SK-N-SH treated with all-trans-retinoic acid at 6 μM for 48 hours (cell line): Measurements from ENCODE around the gene MPG.

Experiments
- ATAC-seq: fragments of 200-7000 bp; cut with Tn5 transposase; 3 replicates; pipeline ENCODE4 v1.9.1; 2020; ENCODE audit warnings: mild to moderate bottlenecking, moderate library complexity
- CSDC2 ChIP-seq: fragments of 250-450 bp; sonication (Bioruptor Pico); IDR thresholded peaks from 2 replicates; pipeline ENCODE4 v1.5.0; 2020; ENCODE audit warnings: mild to moderate bottlenecking, moderate library complexity
- ESRRG ChIP-seq: fragments of 250-450 bp; sonication (Bioruptor Pico); IDR thresholded peaks from 2 replicates; pipeline ENCODE4 v1.6.1; 2021; ENCODE audit warnings: mild to moderate bottlenecking
- GLIS3 ChIP-seq: fragments of 250-450 bp; sonication (Bioruptor Pico); IDR thresholded peaks from 2 replicates; pipeline ENCODE4 v1.5.0; 2020; ENCODE audit warnings: mild to moderate bottlenecking, moderate library complexity
- ISL1 ChIP-seq: fragments of 250-450 bp; sonication (Bioruptor Pico); IDR thresholded peaks from 2 replicates; pipeline ENCODE4 v2.1.2; 2022; ENCODE audit warnings: mild to moderate bottlenecking, moderate library complexity
- PPARA ChIP-seq: fragments of 250-450 bp; sonication (Bioruptor Pico); IDR thresholded peaks from 2 replicates; pipeline ENCODE4 v1.5.0; 2020; ENCODE audit warnings: mild to moderate bottlenecking, borderline replicate concordance
- SNAI2 ChIP-seq: fragments of 250-450 bp; sonication (Bioruptor Pico); IDR thresholded peaks from 2 replicates; pipeline ENCODE4 v1.5.0; 2020; ENCODE audit warnings: mild to moderate bottlenecking, moderate library complexity
- TCF4 ChIP-seq: fragments of 250-450 bp; sonication (Bioruptor Pico); IDR thresholded peaks from 2 replicates; pipeline ENCODE4 v1.8.0; 2021; ENCODE audit warnings: mild to moderate bottlenecking, moderate library complexity, borderline replicate concordance
- TOX ChIP-seq: fragments of 250-450 bp; sonication (Bioruptor Pico); IDR thresholded peaks from 2 replicates; pipeline ENCODE4 v1.8.0; 2021; ENCODE audit warnings: mild to moderate bottlenecking, moderate library complexity, borderline replicate concordance
- TSHZ2 ChIP-seq: fragments of 250-450 bp; sonication (Bioruptor Pico); IDR thresholded peaks from 2 replicates; pipeline ENCODE4 v1.5.0; 2020; ENCODE audit warnings: mild to moderate bottlenecking, moderate library complexity
- ZNF565 ChIP-seq: fragments of 450-650 bp; formaldehyde crosslinking; conservative IDR thresholded peaks from 2 replicates; pipeline ENCODE4 v1.5.0; 2020; ENCODE audit warnings: low read depth, mild to moderate bottlenecking, moderate library complexity
- ZNF70 ChIP-seq: fragments of 450-650 bp; formaldehyde crosslinking; IDR thresholded peaks from 2 replicates; pipeline ENCODE4 v1.5.0; 2020; ENCODE audit warnings: mild to moderate bottlenecking, moderate library complexity
- ZNF8 ChIP-seq: fragments of 450-650 bp; formaldehyde crosslinking; IDR thresholded peaks from 2 replicates; pipeline ENCODE4 v1.5.0; 2020; ENCODE audit warnings: mild to moderate bottlenecking, moderate library complexity
- TF ChIP-seq, protein P1 (sequence below): fragments of 250-450 bp; sonication (Bioruptor Pico); IDR thresholded peaks from 2 replicates; pipeline ENCODE4 v1.5.1; 2020; ENCODE audit warnings: low read depth, mild to moderate bottlenecking, moderate library complexity
- TF ChIP-seq, protein P2 (sequence below): fragments of 250-450 bp; sonication (Bioruptor Pico); IDR thresholded peaks from 2 replicates; pipeline ENCODE4 v1.5.1; 2021; ENCODE audit warnings: mild to moderate bottlenecking, moderate library complexity

MPG gene

DNA sequence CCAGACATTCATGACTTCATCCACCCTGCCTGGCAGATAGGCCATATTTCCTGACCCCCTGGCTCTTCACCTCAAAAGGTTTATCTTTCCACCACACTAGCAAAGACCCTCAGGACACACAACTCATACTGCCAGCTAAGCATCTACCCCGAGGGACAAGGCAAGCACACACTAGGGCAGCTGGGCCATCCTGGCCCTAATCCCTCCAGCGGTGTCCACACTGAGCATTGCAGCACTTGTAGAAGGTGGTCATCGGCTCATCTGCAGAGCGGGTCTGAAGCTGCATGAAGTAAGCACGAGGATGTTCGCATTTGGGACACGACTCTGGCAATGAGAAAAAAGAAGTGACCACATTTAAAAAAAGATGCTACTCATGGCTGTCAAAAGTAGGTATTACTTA is 30.8 kb upstream of the MPG start (continued):
- no peak for TF ChIP-seq ZNF565 (CRISPR knock-in tag)

GRCh38 chr16:50769-51591 is 27.0 kb upstream of the MPG start:
- TF ChIP-seq ZNF8, result no peak
- TF ChIP-seq, protein P1, sequence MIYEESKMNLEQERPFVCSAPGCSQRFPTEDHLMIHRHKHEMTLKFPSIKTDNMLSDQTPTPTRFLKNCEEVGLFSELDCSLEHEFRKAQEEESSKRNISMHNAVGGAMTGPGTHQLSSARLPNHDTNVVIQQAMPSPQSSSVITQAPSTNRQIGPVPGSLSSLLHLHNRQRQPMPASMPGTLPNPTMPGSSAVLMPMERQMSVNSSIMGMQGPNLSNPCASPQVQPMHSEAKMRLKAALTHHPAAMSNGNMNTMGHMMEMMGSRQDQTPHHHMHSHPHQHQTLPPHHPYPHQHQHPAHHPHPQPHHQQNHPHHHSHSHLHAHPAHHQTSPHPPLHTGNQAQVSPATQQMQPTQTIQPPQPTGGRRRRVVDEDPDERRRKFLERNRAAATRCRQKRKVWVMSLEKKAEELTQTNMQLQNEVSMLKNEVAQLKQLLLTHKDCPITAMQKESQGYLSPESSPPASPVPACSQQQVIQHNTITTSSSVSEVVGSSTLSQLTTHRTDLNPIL (CRISPR knock-in tag), result no peak
- TF ChIP-seq GLIS3 (CRISPR knock-in tag), result no peak
- TF ChIP-seq CSDC2, result no peak
- TF ChIP-seq, all 23 proteins: peak for 0
- ATAC-seq, result no peak

GRCh38 chr16:53346-54236 is 24.4 kb upstream of the MPG start, which contains the start of the genes POLR3K and SNRNP25:
Gene POLR3K (minus strand): TSS chr16:53608. CDS start chr16:53586, 22 bp downstream.
Gene SNRNP25 (plus strand): TSS chr16:53828. CDS start chr16:54017, 189 bp downstream.
- ATAC-seq, result peak; percentile 97

GRCh38 chr16:54237-54581 is 23.8 kb upstream of the MPG start:
- TF ChIP-seq ZNF565 (CRISPR knock-in tag), result no peak
- TF ChIP-seq, protein P1 (CRISPR knock-in tag), result no peak
- no peak for TF ChIP-seq ESRRG (CRISPR knock-in tag)
- no peak for TF ChIP-seq ZNF70 (CRISPR knock-in tag)
- no peak for ATAC-seq

More at GRCh38 chr16:53346-54236, 24.4 kb upstream of the MPG start, which contains the start of the genes POLR3K and SNRNP25:
- TF ChIP-seq TSHZ2 (CRISPR knock-in tag) (no peak), ZNF70 (CRISPR knock-in tag) (no peak), PPARA (CRISPR knock-in tag) (no peak), CSDC2 (no peak), SNAI2 (CRISPR knock-in tag) (no peak)
- TF ChIP-seq, protein P2, sequence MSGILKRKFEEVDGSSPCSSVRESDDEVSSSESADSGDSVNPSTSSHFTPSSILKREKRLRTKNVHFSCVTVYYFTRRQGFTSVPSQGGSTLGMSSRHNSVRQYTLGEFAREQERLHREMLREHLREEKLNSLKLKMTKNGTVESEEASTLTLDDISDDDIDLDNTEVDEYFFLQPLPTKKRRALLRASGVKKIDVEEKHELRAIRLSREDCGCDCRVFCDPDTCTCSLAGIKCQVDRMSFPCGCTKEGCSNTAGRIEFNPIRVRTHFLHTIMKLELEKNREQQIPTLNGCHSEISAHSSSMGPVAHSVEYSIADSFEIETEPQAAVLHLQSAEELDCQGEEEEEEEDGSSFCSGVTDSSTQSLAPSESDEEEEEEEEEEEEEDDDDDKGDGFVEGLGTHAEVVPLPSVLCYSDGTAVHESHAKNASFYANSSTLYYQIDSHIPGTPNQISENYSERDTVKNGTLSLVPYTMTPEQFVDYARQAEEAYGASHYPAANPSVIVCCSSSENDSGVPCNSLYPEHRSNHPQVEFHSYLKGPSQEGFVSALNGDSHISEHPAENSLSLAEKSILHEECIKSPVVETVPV (CRISPR knock-in tag), result no peak
- TF ChIP-seq, protein P1 (CRISPR knock-in tag), result no peak
- TF ChIP-seq, all 23 proteins: peak for 0

GRCh38 chr16:55571-56136 is 22.4 kb upstream of the MPG start:
- TF ChIP-seq ISL1 (CRISPR knock-in tag) (no peak), SNAI2 (CRISPR knock-in tag) (no peak), TCF4 (CRISPR knock-in tag) (no peak), TOX (CRISPR knock-in tag) (no peak)
- TF ChIP-seq, all 23 proteins: peak for 0
- ATAC-seq, result no peak
